K562 (cell line): ENCODE measurements around the gene SLC33A1. TPM values are rescaled to one million over a fixed set of nuclear protein-coding genes. Genes with fewer than 3 reads are reported as not detected.

Experiments
- CBFB ChIP-seq: sonication (generic); formaldehyde crosslinking; IDR thresholded peaks from 2 replicates; pipeline ENCODE4 v1.4.0; 2020; ENCODE audit warnings: mild to moderate bottlenecking, missing genetic modification reagents
- CREB1 ChIP-seq, 2 experiments: sonication (generic) in 1 of 2; formaldehyde crosslinking in 1 of 2; IDR thresholded peaks; 2 replicates each; pipeline versions ENCODE4 v1.6.1 to v1.8.0; 2012 to 2022; ENCODE audit warnings: inconsistent platforms in 1 of 2, mild to moderate bottlenecking in 1 of 2, missing genetic modification reagents in 1 of 2, moderate library complexity in 1 of 2
- HDAC1 ChIP-seq, 2 experiments: fragments of 450-650 bp; IDR thresholded peaks; 2 replicates each; pipeline ENCODE4 v1.6.1; 2016 to 2017; ENCODE audit warnings: inconsistent platforms in 1 of 2, mild to moderate bottlenecking in 1 of 2, moderate library complexity in 1 of 2
- HLTF ChIP-seq: fragments of 450-650 bp; IDR thresholded peaks from 2 replicates; pipeline ENCODE4 v1.6.1; 2016
- KLF10 ChIP-seq: fragments of 250-450 bp; sonication (Bioruptor Pico); IDR thresholded peaks from 2 replicates; pipeline ENCODE4 v1.6.1; 2021; ENCODE audit warnings: matching md5 sums
- NFE2 ChIP-seq: IDR thresholded peaks from 2 replicates; pipeline ENCODE4 v1.6.1; 2014; ENCODE audit warnings: antibody characterized with exemption, low read depth
- PML ChIP-seq: IDR thresholded peaks from 2 replicates; pipeline ENCODE4 v1.6.1; 2012; ENCODE audit warnings: low read length, inconsistent platforms
- SAP30 ChIP-seq: fragments of 200-600 bp; sonication (generic); IDR thresholded peaks from 2 replicates; pipeline ENCODE4 v1.6.1; 2012; ENCODE audit warnings: borderline replicate concordance, low read depth, mild to moderate bottlenecking, moderate library complexity, low read length, control low read depth, inconsistent platforms; ENCODE audit not compliant: insufficient read depth, poor library complexity, severe bottlenecking
- polyA plus RNA-seq, 8 experiments: library from polyadenylated mRNA; depleted of rRNA in 4 of 8; stranded (reverse) in 5 of 8; unstranded in 3 of 8; fragments of >200 nt; fragmentation: Nextera tagmentation in 2 of 8; fragmentation: Illumina TruSeq in 1 of 8; extraction: Ambion mirVana in 2 of 8; extraction: Trizol in 1 of 8; gene quantifications; 2 replicates each; pipeline versions ENCODE4 v1.2.1 to v1.2.3, GENCODE V29; 2011 to 2014; ENCODE audit warnings: inconsistent platforms in 1 of 8, missing spikeins in 1 of 8
- total RNA-seq, 7 experiments: library from RNA; depleted of rRNA in 6 of 7; stranded (reverse); fragments of >200 nt in 6 of 7; fragmentation: Illumina TruSeq in 2 of 7; extraction: Trizol in 2 of 7; gene quantifications; 2 replicates each; pipeline versions ENCODE4 v1.2.1 to v1.2.3, GENCODE V29; 2011 to 2021; ENCODE audit warnings: low replicate concordance in 1 of 7
- TF ChIP-seq, protein P1 (sequence below), 3 experiments: fragments of 200-800 bp in 1 of 3; fragments of 250-450 bp in 1 of 3; fragments of 450-650 bp in 1 of 3; sonication (Bioruptor Pico) in 1 of 3; sonication (Bioruptor generic) in 1 of 3; formaldehyde crosslinking in 1 of 3; IDR thresholded peaks; 2 replicates each; pipeline versions ENCODE4 v1.6.1 to v1.8.0; 2016 to 2022; ENCODE audit warnings: mild to moderate bottlenecking in 2 of 3, missing genetic modification characterization in 2 of 3, missing compliant biosample characterization in 1 of 3, moderate library complexity in 1 of 3
- TF ChIP-seq, protein P2 (sequence below): conservative IDR thresholded peaks from 2 replicates; pipeline ENCODE4 v1.6.1; 2011; ENCODE audit warnings: low read depth, mild to moderate bottlenecking, low read length; ENCODE audit not compliant: control insufficient read depth
- TF ChIP-seq, protein P3 (sequence below): fragments of 450-650 bp; IDR thresholded peaks from 2 replicates; pipeline ENCODE4 v1.6.1; 2017; ENCODE audit warnings: antibody characterized with exemption, mild to moderate bottlenecking

Gene SLC33A1
- total and polyA plus RNA-seq, 9 of the 15 experiments (the other 6 are each of a cell fraction or from before 2014, with no cell fraction given): 6.2 to 26.8 (median 19.6) TPM

DNA sequence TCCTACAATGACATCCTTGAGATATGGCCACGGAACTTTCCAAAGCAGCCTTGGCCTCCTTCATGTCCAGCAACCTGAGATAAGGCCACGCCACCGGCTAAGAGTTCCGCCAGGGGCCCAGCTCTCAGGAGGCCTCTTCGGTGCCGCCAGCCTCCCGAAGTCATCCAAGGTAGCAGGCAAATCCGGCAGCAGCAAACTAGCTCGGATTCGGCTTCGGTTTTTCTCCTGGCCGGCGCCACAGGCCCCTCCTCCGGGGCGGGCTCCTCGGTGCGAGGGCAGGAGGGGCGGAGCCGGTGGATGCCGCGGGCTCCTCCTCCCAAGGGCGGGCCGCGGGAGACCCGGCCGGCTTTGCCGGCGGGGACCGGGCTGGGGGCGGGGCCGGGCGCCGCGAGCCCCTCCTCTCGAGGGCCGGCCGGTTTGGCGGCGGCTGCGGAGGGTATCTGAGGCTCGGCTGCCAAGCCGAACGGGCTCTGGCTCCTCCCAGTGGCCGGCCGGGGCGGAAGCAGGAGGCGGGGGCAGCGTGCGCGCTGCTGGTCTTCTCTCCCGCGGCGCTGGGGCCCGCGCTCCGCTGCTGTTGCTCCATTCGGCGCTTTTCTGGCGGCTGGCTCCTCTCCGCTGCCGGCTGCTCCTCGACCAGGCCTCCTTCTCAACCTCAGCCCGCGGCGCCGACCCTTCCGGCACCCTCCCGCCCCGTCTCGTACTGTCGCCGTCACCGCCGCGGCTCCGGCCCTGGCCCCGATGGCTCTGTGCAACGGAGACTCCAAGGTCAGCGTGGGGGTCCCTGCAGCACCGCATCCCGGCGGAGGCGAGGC lies 16.1 kb upstream of the SLC33A1 start, which contains the start of gene GMPS (continued):
- TF ChIP-seq, protein P1, sequence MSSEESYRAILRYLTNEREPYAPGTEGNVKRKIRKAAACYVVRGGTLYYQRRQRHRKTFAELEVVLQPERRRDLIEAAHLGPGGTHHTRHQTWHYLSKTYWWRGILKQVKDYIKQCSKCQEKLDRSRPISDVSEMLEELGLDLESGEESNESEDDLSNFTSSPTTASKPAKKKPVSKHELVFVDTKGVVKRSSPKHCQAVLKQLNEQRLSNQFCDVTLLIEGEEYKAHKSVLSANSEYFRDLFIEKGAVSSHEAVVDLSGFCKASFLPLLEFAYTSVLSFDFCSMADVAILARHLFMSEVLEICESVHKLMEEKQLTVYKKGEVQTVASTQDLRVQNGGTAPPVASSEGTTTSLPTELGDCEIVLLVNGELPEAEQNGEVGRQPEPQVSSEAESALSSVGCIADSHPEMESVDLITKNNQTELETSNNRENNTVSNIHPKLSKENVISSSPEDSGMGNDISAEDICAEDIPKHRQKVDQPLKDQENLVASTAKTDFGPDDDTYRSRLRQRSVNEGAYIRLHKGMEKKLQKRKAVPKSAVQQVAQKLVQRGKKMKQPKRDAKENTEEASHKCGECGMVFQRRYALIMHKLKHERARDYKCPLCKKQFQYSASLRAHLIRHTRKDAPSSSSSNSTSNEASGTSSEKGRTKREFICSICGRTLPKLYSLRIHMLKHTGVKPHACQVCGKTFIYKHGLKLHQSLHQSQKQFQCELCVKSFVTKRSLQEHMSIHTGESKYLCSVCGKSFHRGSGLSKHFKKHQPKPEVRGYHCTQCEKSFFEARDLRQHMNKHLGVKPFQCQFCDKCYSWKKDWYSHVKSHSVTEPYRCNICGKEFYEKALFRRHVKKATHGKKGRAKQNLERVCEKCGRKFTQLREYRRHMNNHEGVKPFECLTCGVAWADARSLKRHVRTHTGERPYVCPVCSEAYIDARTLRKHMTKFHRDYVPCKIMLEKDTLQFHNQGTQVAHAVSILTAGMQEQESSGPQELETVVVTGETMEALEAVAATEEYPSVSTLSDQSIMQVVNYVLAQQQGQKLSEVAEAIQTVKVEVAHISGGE (CRISPR knock-in tag; IDR thresholded peaks at IDR 0.05): peak in 1 of 3 experiments; percentile 85; a peak in 3 of 6 replicates
- TF ChIP-seq, protein P2, sequence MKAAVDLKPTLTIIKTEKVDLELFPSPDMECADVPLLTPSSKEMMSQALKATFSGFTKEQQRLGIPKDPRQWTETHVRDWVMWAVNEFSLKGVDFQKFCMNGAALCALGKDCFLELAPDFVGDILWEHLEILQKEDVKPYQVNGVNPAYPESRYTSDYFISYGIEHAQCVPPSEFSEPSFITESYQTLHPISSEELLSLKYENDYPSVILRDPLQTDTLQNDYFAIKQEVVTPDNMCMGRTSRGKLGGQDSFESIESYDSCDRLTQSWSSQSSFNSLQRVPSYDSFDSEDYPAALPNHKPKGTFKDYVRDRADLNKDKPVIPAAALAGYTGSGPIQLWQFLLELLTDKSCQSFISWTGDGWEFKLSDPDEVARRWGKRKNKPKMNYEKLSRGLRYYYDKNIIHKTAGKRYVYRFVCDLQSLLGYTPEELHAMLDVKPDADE: peak; percentile 59; the same call in 1 of the 2 replicates
- TF ChIP-seq SAP30 (peak; percentile 22), HDAC1 (IDR thresholded peaks at IDR 0.05) (peak in 1 of 2 experiments; percentile 53; a peak in 1 of 4 replicates), PML (peak; percentile 77; the same call in 1 of the 2 replicates), CBFB (CRISPR knock-in tag) (no peak), CREB1 (IDR thresholded peaks at IDR 0.05) (no peak), CREB1 (CRISPR knock-in tag; IDR thresholded peaks at IDR 0.05) (peak; percentile 16; the same call in 1 of the 2 replicates), KLF10 (CRISPR knock-in tag) (no peak), NFE2 (0 out of 2 replicates have a peak, but pooled peaks have one; percentile 18), HLTF (0 out of 2 replicates have a peak, but pooled peaks have one; percentile 29)
- TF ChIP-seq, protein P3, sequence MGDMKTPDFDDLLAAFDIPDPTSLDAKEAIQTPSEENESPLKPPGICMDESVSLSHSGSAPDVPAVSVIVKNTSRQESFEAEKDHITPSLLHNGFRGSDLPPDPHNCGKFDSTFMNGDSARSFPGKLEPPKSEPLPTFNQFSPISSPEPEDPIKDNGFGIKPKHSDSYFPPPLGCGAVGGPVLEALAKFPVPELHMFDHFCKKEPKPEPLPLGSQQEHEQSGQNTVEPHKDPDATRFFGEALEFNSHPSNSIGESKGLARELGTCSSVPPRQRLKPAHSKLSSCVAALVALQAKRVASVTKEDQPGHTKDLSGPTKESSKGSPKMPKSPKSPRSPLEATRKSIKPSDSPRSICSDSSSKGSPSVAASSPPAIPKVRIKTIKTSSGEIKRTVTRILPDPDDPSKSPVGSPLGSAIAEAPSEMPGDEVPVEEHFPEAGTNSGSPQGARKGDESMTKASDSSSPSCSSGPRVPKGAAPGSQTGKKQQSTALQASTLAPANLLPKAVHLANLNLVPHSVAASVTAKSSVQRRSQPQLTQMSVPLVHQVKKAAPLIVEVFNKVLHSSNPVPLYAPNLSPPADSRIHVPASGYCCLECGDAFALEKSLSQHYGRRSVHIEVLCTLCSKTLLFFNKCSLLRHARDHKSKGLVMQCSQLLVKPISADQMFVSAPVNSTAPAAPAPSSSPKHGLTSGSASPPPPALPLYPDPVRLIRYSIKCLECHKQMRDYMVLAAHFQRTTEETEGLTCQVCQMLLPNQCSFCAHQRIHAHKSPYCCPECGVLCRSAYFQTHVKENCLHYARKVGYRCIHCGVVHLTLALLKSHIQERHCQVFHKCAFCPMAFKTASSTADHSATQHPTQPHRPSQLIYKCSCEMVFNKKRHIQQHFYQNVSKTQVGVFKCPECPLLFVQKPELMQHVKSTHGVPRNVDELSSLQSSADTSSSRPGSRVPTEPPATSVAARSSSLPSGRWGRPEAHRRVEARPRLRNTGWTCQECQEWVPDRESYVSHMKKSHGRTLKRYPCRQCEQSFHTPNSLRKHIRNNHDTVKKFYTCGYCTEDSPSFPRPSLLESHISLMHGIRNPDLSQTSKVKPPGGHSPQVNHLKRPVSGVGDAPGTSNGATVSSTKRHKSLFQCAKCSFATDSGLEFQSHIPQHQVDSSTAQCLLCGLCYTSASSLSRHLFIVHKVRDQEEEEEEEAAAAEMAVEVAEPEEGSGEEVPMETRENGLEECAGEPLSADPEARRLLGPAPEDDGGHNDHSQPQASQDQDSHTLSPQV: 0 out of 2 replicates have a peak, but pooled peaks have one; percentile 35
